Astrocyte (in vitro differentiated cells and primary cell): ENCODE data around the gene TMEM39A. TPM values are rescaled to one million over a fixed set of nuclear protein-coding genes. Genes with fewer than 3 reads are reported as not detected.

Experiments used
- DNase-seq: peaks from one replicate; pipeline ENCODE4 v3.0.0-alpha.2; 2010; ENCODE audit warnings: low read depth
- FAIRE-seq: peaks from 2 replicates; lab custom pipeline; 2011; peaks lifted over from hg19 to GRCh38; lab: Jason Lieb, UNC
- H2AFZ ChIP-seq: 2 replicates; pipeline ENCODE4 v1.6.0; 2012; ENCODE audit warnings: low read depth, low read length, inconsistent platforms
- H3K27ac ChIP-seq: 2 replicates; pipeline ENCODE4 v1.5.1; 2011; ENCODE audit warnings: low read depth, low read length, inconsistent platforms
- H3K27me3 ChIP-seq: 2 replicates; pipeline ENCODE4 v1.6.0; 2011; ENCODE audit warnings: low read length, inconsistent platforms; ENCODE audit not compliant: insufficient read depth
- H3K36me3 ChIP-seq: 2 replicates; pipeline ENCODE4 v1.5.1; 2011; ENCODE audit warnings: low read length, inconsistent platforms; ENCODE audit not compliant: insufficient read depth
- H3K4me1 ChIP-seq: 2 replicates; pipeline ENCODE4 v1.5.1; 2011; ENCODE audit warnings: low read length, inconsistent platforms; ENCODE audit not compliant: insufficient read depth
- H3K4me2 ChIP-seq: 2 replicates; pipeline ENCODE4 v1.6.0; 2012; ENCODE audit warnings: low read length, inconsistent platforms
- H3K4me3 ChIP-seq: 2 replicates; pipeline ENCODE4 v1.5.1; 2011; ENCODE audit warnings: low read depth, mild to moderate bottlenecking, low read length, inconsistent platforms; ENCODE audit not compliant: insufficient read depth
- H3K79me2 ChIP-seq: 2 replicates; pipeline ENCODE4 v1.6.0; 2012; ENCODE audit warnings: mild to moderate bottlenecking, low read length, inconsistent platforms; ENCODE audit not compliant: insufficient read depth
- H3K9ac ChIP-seq: 2 replicates; pipeline ENCODE4 v1.6.0; 2012; ENCODE audit warnings: mild to moderate bottlenecking, low read length, inconsistent platforms
- H3K9me3 ChIP-seq: 2 replicates; pipeline ENCODE4 v1.5.1; 2012; ENCODE audit warnings: low read depth, mild to moderate bottlenecking, low read length, inconsistent platforms; ENCODE audit not compliant: insufficient read depth
- H4K20me1 ChIP-seq: 2 replicates; pipeline ENCODE4 v1.6.0; 2012; ENCODE audit warnings: low read length, inconsistent platforms; ENCODE audit not compliant: insufficient read depth
- H3K27ac Mint-ChIP-seq: one replicate; pipeline ENCODE4 v1.8.0; 2021; ENCODE audit warnings: mild to moderate bottlenecking, mixed read lengths; ENCODE audit not compliant: unreplicated experiment
- H3K27me3 Mint-ChIP-seq: one replicate; pipeline ENCODE4 v1.8.0; 2021; ENCODE audit warnings: low read depth, mixed read lengths; ENCODE audit not compliant: unreplicated experiment
- H3K36me3 Mint-ChIP-seq: one replicate; pipeline ENCODE4 v1.8.0; 2021; ENCODE audit warnings: low read depth, mixed read lengths; ENCODE audit not compliant: unreplicated experiment
- H3K4me1 Mint-ChIP-seq: one replicate; pipeline ENCODE4 v1.8.0; 2021; ENCODE audit warnings: low read depth, mixed read lengths; ENCODE audit not compliant: unreplicated experiment
- H3K4me3 Mint-ChIP-seq: one replicate; pipeline ENCODE4 v1.8.0; 2021; ENCODE audit warnings: mild to moderate bottlenecking, moderate library complexity, mixed read lengths; ENCODE audit not compliant: unreplicated experiment
- H3K9me3 Mint-ChIP-seq: one replicate; pipeline ENCODE4 v1.8.0; 2021; ENCODE audit warnings: mild to moderate bottlenecking, mixed read lengths; ENCODE audit not compliant: unreplicated experiment
- CTCF ChIP-seq: IDR thresholded peaks from 2 replicates; pipeline ENCODE4 v1.5.1; 2011; ENCODE audit warnings: low read depth, mild to moderate bottlenecking, inconsistent platforms, low read length, moderate library complexity; ENCODE audit not compliant: insufficient read depth
- EZH2 ChIP-seq: IDR thresholded peaks from 2 replicates; pipeline ENCODE4 v1.6.1; 2012; ENCODE audit warnings: mild to moderate bottlenecking, low read length, inconsistent platforms; ENCODE audit not compliant: insufficient read depth
- total RNA-seq: library from RNA; stranded (reverse); gene quantifications from 2 replicates; pipeline ENCODE4 v1.2.1, GENCODE V29; 2021

Gene TMEM39A
- total RNA-seq, 1 donor from 2014 or later = 53.4 TPM

GRCh38 chr3:119417771-119418512, 45.5 kb downstream of the TMEM39A start:
- Histone ChIP-seq H3K36me3 (peaks cover 27% of the 10 kb centered on the region), H3K4me1 (peaks cover 5% of the 10 kb centered on the region), H3K4me3 (no peak overlapping the region), H3K27me3 (no peaks in the 10 kb centered on the region), H4K20me1 (peaks cover 14% of the 10 kb centered on the region), H2AFZ (no peak overlapping the region), H3K4me2 (no peak overlapping the region), H3K79me2 (no peaks in the 10 kb centered on the region), H3K27ac (no peak overlapping the region), H3K9ac (no peak overlapping the region), H3K9me3 (no peaks in the 10 kb centered on the region)
- FAIRE-seq = no peak
- no peak for DNase-seq
- H3K4me1 Mint-ChIP-seq = peaks cover 6% of the 10 kb centered on the region
- TF ChIP-seq EZH2 = no peak
- no peak for TF ChIP-seq CTCF
- no peak overlapping the region for H3K4me3 Mint-ChIP-seq
- H3K27me3 Mint-ChIP-seq = no peaks in the 10 kb centered on the region
- H3K9me3 Mint-ChIP-seq = no peaks in the 10 kb centered on the region
- H3K27ac Mint-ChIP-seq = no peak overlapping the region
- H3K36me3 Mint-ChIP-seq = peaks cover 25% of the 10 kb centered on the region

GRCh38 chr3:119416873-119417272, 46.5 kb downstream of the TMEM39A start:
- H3K27ac Mint-ChIP-seq = no peak overlapping the region
- FAIRE-seq = no peak
- no peak overlapping the region for H3K9ac ChIP-seq
- H3K36me3 ChIP-seq = peaks cover 27% of the 10 kb centered on the region
- H3K4me3 Mint-ChIP-seq = no peak overlapping the region
- H3K4me1 ChIP-seq = peaks cover 5% of the 10 kb centered on the region
- peaks cover 26% of the 10 kb centered on the region for H3K36me3 Mint-ChIP-seq
- no peak overlapping the region for H2AFZ ChIP-seq
- no peaks in the 10 kb centered on the region for H3K27me3 Mint-ChIP-seq
- H3K79me2 ChIP-seq = no peaks in the 10 kb centered on the region
- DNase-seq = no peak
- H3K27me3 ChIP-seq = no peaks in the 10 kb centered on the region
- H4K20me1 ChIP-seq = peaks cover 14% of the 10 kb centered on the region
- no peaks in the 10 kb centered on the region for H3K9me3 Mint-ChIP-seq
- H3K27ac ChIP-seq = no peak overlapping the region
- TF ChIP-seq EZH2 (no peak), CTCF (no peak)
- no peak overlapping the region for H3K4me3 ChIP-seq
- no peaks in the 10 kb centered on the region for H3K9me3 ChIP-seq
- no peak overlapping the region for H3K4me2 ChIP-seq
- H3K4me1 Mint-ChIP-seq = peaks cover 6% of the 10 kb centered on the region
